GM21447 (cell line): ENCODE data around the gene DGKI.
"Not testable (repeated sequence)": the region's sequence is repeated elsewhere in the genome, so short reads cannot be mapped to it uniquely, and the experiment has no call there.

ENCODE experiments used
- ATAC-seq: cut with Tn5 transposase; IDR thresholded peaks from one replicate; pipeline ENCODE4 v1.9.1; 2021; ENCODE audit not compliant: unreplicated experiment

DGKI gene

GRCh38 chr7:137836541-137836940 is 10.2 kb downstream of the DGKI start:
- ATAC-seq = no peak

DNA sequence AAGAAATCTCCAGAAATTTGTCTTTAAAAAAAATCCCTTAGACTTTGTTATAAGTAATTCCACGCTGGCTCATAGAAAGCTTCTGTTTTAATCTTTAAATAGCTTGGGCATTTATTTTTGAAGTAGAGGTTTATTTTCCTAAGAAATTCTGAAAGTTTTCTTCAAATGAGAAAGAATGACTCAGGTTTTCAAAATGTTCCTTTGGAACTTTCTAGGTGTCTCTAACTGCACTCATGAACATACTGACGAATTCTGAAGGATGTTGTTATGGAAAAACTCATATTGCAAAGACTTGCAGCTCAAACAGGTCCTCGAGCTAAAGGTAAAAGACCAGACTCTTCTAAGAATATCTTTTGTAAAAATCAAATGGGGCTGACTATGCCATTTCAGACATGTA is 10.7 kb downstream of the DGKI start:
- ATAC-seq = no peak

- no peak for ATAC-seq
Measured at GRCh38 chr7:137835486-137836112, 11.2 kb downstream of the DGKI start.

- ATAC-seq = no peak
Measured at GRCh38 chr7:137834552-137834951, 12.2 kb downstream of the DGKI start.

DNA sequence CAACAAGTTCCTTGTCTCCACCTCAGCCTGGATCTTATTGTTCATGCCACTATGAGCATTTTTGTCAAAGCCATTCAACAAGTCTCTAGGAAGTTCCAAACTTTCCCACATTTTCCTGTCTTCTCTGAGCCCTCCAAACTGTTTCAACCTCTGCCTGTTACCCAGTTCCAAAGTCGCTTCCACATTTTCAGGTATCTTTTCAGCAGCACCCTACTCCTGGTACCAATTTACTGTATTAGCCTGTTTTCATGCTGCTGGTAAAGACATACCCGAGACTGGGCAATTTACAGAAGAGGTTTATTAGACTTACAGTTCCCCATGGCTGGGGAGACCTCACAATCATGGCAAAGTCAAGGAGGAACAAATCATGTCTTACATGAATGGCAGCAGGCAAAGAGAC is 13.8 kb downstream of the DGKI start:
- not testable (repeated sequence) for ATAC-seq

DNA sequence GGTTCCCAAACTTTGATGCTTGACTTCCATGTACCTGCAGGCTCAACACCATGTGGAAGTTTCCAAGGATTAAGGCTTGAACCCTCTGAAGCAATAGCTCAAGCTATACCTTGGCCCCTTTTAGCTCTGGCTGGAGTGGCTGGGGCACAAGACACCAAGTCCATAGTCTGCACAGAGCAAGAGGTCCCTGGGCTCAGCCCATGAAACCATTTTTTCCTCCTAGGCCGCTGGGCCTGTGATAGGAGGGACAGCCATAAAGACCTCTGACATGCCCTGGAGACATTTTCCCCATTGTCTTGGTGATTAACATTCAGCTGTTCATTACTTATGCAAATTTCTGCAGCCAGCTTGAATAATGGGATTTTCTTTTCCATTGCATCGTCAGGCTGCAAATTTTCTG is 14.4 kb downstream of the DGKI start:
- ATAC-seq = no peak

DNA sequence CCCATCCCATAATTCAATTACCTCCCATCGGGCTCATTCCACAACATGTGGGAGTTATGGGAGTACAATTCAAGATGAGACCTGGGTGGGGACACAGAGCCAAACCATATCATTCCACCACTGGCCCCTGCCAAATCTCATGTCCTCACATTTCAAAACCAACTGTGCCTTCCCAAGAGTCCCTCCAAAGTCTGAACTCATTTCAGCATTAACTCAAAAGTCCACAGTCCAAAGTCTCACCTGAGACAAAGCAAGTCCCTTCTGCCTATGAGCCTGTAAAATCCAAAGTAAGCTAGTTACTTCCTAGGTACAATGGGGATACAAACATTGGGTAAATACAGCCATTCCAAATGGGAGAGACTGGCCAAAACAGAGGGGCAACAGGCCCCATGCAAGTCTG is 15.2 kb downstream of the DGKI start:
- not testable (repeated sequence) for ATAC-seq

- no peak for ATAC-seq
Measured at GRCh38 chr7:137829337-137829992, 17.3 kb downstream of the DGKI start.

DNA sequence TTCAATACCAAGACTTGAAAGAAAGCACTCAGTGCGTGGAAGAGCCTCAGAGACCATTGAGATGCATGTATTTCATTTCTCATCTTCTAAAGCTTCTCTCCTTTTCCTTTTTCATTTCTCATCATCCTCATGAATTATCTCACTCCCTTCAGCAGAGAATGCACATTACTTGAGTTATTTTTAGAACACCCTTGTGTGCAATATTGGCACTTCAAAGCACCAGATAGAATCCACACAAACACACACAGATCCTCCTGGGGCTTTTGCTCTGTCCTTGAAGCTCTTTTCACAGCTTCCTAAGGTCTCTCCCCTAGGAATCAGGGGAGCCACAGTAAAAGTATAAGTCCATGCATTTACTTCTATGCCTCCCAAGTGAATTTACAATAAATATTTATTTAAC is 18.3 kb downstream of the DGKI start:
- ATAC-seq = no peak

GRCh38 chr7:137825489-137825888 is 21.3 kb downstream of the DGKI start:
- ATAC-seq = no peak

DNA sequence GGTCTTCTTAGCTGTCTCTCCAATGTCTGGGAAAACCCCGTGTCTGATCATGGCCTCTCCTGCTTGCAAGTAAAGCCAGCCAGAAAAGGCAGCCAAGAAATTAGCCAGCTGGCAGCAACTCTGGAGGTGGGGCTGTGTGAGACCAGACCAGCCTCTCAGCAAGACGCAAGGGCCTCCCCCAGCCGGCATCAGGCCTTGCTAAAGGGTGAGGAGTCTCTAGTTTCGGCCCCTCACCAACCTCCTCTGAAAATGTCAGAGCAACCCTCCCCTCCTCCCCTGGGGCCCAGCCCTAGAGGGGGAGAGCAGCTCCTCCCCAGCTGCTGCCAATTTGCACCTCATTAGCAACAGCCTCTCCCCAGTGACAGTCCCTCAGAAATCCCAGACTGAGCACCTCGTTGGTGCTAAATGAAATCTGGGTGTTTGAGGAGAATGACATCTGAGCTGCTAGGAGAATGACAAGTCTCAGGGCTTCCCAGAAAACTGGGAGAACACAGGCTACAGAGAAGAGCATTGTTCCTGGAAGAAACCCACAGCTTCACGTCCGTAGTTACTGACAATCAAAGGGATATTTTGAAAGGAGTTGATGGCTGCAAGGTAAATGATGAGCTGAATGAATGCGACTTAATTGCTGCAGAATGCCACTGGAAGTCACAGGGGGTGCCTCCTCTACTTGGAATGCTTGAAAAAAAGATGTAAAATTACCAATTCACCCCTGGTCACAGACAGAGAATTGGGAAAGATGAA is 25.9 kb downstream of the DGKI start:
- ATAC-seq = no peak

DNA sequence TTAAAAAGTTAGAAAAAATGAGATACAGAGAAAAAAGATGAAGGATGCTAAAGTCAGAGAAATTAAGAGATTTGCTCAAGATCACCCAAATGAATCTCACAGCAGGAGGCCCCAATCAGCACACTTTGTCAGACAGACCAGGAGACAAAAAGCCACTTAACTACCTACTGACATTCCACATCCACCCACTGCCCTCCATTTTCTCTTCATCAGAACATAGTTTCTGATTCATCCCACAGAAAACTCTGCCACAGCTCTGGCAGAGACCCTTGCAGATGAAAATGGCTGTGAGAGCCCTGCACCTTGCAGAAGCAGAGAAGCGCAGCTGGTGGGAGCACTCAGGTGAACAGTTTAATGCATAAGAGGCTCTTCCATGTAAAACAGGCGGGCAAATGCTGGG is 26.6 kb downstream of the DGKI start:
- ATAC-seq = no peak

DNA sequence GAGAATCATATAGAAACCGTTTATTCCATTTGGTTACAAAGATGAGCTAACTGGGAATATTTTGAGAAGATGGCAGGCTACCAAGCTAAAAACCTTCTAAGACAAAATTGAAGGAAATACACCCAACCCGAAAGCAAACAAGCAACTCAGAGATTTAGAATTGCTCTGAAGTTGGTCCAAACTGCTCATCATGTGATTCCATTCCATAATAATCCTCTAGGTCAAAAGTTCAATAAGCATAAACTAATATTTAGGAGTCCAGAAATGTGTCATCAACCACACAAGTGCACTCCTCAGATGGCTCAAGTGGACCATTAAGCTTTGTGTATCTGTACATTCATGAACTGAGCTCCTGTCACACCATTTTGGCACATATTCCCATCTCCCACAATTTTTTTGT is 28.7 kb downstream of the DGKI start:
- no peak for ATAC-seq

GRCh38 chr7:137816696-137817320 is 30.0 kb downstream of the DGKI start:
- ATAC-seq = no peak

GRCh38 chr7:137813541-137813940 is 33.2 kb downstream of the DGKI start:
- no peak for ATAC-seq

GRCh38 chr7:137810248-137810647 is 36.5 kb downstream of the DGKI start:
- ATAC-seq = no peak

DNA sequence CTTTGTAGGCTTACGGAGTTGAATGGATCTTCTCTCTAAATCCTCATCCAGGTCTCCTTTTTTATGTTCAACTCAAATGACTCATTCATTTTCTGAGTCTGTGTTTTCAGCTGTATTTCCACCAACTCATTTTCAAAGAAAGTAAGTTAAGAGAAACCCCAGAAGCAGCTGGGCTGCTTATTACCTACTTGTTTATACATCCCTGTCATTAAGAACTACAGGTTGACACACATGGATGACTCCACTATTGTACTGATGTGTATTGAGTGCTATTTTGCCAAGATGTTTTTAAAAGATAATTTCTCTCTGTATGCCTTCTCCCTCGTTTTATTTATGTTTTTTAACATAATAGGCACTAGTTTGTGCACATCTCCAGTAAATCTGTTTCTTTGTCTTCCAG is 41.9 kb downstream of the DGKI start:
- ATAC-seq = no peak

DNA sequence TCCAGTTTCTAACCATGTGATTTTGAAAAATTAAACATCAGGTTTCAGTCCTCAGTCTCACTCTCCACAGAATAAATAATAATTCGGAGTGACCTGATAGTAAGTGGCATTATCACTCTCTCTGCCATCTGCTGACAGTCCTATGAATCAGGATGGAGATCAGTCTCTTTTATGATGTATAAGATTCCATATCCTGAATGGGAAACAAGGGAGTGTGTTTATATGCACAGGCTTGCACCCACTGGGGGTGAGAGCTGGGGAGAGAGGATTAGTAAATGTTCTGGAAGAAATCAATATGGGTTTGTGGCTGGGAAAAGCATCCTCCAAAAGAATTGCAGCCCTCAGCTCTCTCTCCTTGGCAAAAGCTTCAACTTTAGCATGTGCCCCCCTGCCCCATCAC is 45.3 kb downstream of the DGKI start:
- ATAC-seq = no peak

- ATAC-seq = no peak
Measured at GRCh38 chr7:137801003-137801402, 45.8 kb downstream of the DGKI start.

DNA sequence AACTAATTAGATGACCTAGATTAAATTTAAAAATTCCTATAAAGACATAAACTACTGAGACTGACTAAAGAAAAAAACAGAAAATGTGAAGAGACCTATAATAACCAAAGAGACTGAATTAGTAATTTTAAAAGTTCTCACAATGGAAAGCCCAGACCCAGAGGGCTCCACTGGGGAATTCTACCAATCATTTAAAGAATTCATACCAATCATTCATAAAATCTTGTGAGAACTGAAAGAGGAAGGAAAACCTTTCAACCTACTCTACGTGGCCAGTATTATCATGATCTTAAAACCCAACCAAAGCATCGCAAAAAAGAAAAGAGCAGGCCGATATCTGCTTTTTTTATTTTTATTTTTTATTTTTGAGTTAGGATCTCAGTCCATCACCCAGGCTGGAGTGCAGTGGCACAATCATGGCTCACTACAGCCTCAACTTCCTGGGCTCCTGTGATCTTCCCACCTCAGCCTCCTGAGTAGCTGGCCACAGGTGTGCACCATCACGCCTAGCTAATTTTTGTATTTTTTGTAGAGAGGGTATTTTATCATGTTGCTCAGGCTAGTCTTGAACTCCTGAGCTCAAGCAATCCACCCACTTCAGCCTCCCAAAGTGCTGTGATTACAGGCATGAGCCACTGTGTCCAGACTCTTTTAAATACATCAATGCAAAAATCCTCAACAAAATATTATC is 48.6 kb downstream of the DGKI start:
- peak; percentile 96 for ATAC-seq

GRCh38 chr7:137795211-137795610 is 51.6 kb downstream of the DGKI start:
- no peak for ATAC-seq
